Measurements from ENCODE around the gene CARS2.

Gene CARS2

GRCh38 chr13:110615322-110616102, 90.4 kb downstream of the CARS2 start, which contains the start of gene NAXD:
Gene NAXD, plus strand, starts transcription at chr13:110615545. Its CDS starts 57 bp downstream, at chr13:110615602.
- peak within 1 kb of the TSS; percentile 70 for H2BK5ac ChIP-seq (ENCODE audit: low read depth, low read length, poor library complexity)
- H2AK5ac ChIP-seq (ENCODE audit: low read length), result peak within 1 kb of the TSS; percentile 96
- H3K4me1 ChIP-seq (ENCODE audit: control insufficient read depth in 1 of 2, insufficient read depth in 2 of 2, low read length in 2 of 2), result peaks cover 12 to 15% of the 10 kb centered on the region in 2 experiments
- peak within 1 kb of the TSS; percentile 87 for H4K91ac ChIP-seq (ENCODE audit: low read depth, low read length)
- H3K4ac ChIP-seq (ENCODE audit: low read depth, low read length), result peak within 1 kb of the TSS; percentile 80
- peak within 1 kb of the TSS; percentile 99 for H4K8ac ChIP-seq (ENCODE audit: low read depth, low read length)
- peak within 1 kb of the TSS; percentile 79 for H2BK120ac ChIP-seq (ENCODE audit: insufficient read depth, low read length, poor library complexity)
- H3K36me3 ChIP-seq (ENCODE audit: control insufficient read depth in 1 of 2, insufficient read depth in 2 of 2, low read length in 2 of 2), result peaks cover 0 to 4% of the 10 kb centered on the region in 2 experiments
- no peak within 1 kb of the TSS for H3K23ac ChIP-seq (ENCODE audit: low read length)
- peak within 1 kb of the TSS; percentile 96 for H3K14ac ChIP-seq (ENCODE audit: low read length)
- H2BK12ac ChIP-seq (ENCODE audit: low read length), result peak within 1 kb of the TSS; percentile 69
- H3K27ac ChIP-seq (ENCODE audit: low read depth, low read length), result peak within 1 kb of the TSS; percentile 76
- peak within 1 kb of the TSS; percentile 97 for H3K4me3 ChIP-seq (ENCODE audit: low read depth, low read length)
- peak within 1 kb of the TSS; percentile 87 for H2AFZ ChIP-seq (ENCODE audit: insufficient read depth, low read length, poor library complexity)
- peaks cover 19% of the 10 kb centered on the region for H3K79me2 ChIP-seq (ENCODE audit: control insufficient read depth, insufficient read depth, low read length, poor library complexity)
- peak within 1 kb of the TSS; percentile 94 for H3K18ac ChIP-seq (ENCODE audit: low read length)
- peak within 1 kb of the TSS; percentile 89 for H3K9ac ChIP-seq (ENCODE audit: low read length)
- peaks cover 13% of the 10 kb centered on the region for H3K79me1 ChIP-seq (ENCODE audit: low read length)
- no peaks in the 10 kb centered on the region for H3K27me3 ChIP-seq (ENCODE audit: insufficient read depth, low read length)
- peaks cover 5% of the 10 kb centered on the region for H3K9me3 ChIP-seq (ENCODE audit: insufficient read depth, low read depth, low read length)
- WGBS (ENCODE audit: extremely low coverage, insufficient coverage, insufficient read length), result no CpG with 5 or more reads among the region's 95 CpGs
- peak within 1 kb of the TSS; percentile 97 for H4K12ac ChIP-seq (ENCODE audit: low read depth, low read length)
- H3K4me2 ChIP-seq (ENCODE audit: low read length), result peak within 1 kb of the TSS; percentile 90
- DNase-seq, result peak; percentile 90 to 91

DNA sequence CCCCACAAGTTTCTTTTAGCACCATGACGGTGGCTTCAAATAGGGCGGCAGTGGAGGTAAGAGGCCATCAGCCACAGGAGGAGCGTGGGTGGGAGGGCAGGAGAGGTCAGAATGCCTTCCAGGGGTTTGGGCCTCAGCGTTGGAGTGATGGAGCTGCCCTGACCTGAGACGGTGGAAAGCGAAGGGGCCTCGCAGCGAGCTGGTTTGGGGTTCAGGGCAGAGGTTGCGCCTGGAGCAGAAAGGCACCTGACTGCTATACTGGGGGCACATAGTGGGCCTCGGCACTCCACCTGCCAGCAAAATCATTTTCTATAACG, 91.0 kb downstream of the CARS2 start:
- H3K4me3 ChIP-seq (ENCODE audit: low read depth, low read length), result peak overlapping the region; percentile 38
- H3K79me2 ChIP-seq (ENCODE audit: control insufficient read depth, insufficient read depth, low read length, poor library complexity), result peaks cover 17% of the 10 kb centered on the region
- no peak overlapping the region for H3K27ac ChIP-seq (ENCODE audit: low read depth, low read length)
- peaks cover 18% of the 10 kb centered on the region for H3K79me1 ChIP-seq (ENCODE audit: low read length)
- no CpG with 5 or more reads among the region's 11 CpGs for WGBS (ENCODE audit: extremely low coverage, insufficient coverage, insufficient read length)
- H3K27me3 ChIP-seq (ENCODE audit: insufficient read depth, low read length), result no peaks in the 10 kb centered on the region
- no peak for DNase-seq
- H2AK5ac ChIP-seq (ENCODE audit: low read length), result peak overlapping the region; percentile 96
- peak overlapping the region; percentile 99 for H4K8ac ChIP-seq (ENCODE audit: low read depth, low read length)
- H3K18ac ChIP-seq (ENCODE audit: low read length), result peak overlapping the region; percentile 82
- H2BK120ac ChIP-seq (ENCODE audit: insufficient read depth, low read length, poor library complexity), result peak overlapping the region; percentile 70
- H3K9me3 ChIP-seq (ENCODE audit: insufficient read depth, low read depth, low read length), result peaks cover 5% of the 10 kb centered on the region
- peak overlapping the region; percentile 76 for H3K14ac ChIP-seq (ENCODE audit: low read length)
- H2BK12ac ChIP-seq (ENCODE audit: low read length), result peak overlapping the region; percentile 69
- no peak overlapping the region for H3K23ac ChIP-seq (ENCODE audit: low read length)
- peak overlapping the region; percentile 97 for H4K12ac ChIP-seq (ENCODE audit: low read depth, low read length)
- peak overlapping the region; percentile 87 for H4K91ac ChIP-seq (ENCODE audit: low read depth, low read length)
- peak overlapping the region; percentile 43 for H2BK5ac ChIP-seq (ENCODE audit: low read depth, low read length, poor library complexity)
- H3K4me2 ChIP-seq (ENCODE audit: low read length), result peak overlapping the region; percentile 90
- H2AFZ ChIP-seq (ENCODE audit: insufficient read depth, low read length, poor library complexity), result peak overlapping the region; percentile 87
- H3K4ac ChIP-seq (ENCODE audit: low read depth, low read length), result peak overlapping the region; percentile 80
- peak overlapping the region; percentile 3 for H3K9ac ChIP-seq (ENCODE audit: low read length)
- peaks cover 16 to 20% of the 10 kb centered on the region in 2 experiments for H3K4me1 ChIP-seq (ENCODE audit: control insufficient read depth in 1 of 2, insufficient read depth in 2 of 2, low read length in 2 of 2)
- H3K36me3 ChIP-seq (ENCODE audit: control insufficient read depth in 1 of 2, insufficient read depth in 2 of 2, low read length in 2 of 2), result peaks cover 0 to 4% of the 10 kb centered on the region in 2 experiments

GRCh38 chr13:110610955-110611595, 94.8 kb downstream of the CARS2 start:
- no peak overlapping the region for H3K27ac ChIP-seq (ENCODE audit: low read depth, low read length)
- peaks cover 15% of the 10 kb centered on the region in 2 experiments for H3K4me1 ChIP-seq (ENCODE audit: control insufficient read depth in 1 of 2, insufficient read depth in 2 of 2, low read length in 2 of 2)
- H3K14ac ChIP-seq (ENCODE audit: low read length), result no peak overlapping the region
- peak overlapping the region; percentile 3 for H2BK120ac ChIP-seq (ENCODE audit: insufficient read depth, low read length, poor library complexity)
- no peaks in the 10 kb centered on the region for H3K27me3 ChIP-seq (ENCODE audit: insufficient read depth, low read length)
- no peak overlapping the region for H2AFZ ChIP-seq (ENCODE audit: insufficient read depth, low read length, poor library complexity)
- H2BK12ac ChIP-seq (ENCODE audit: low read length), result peak overlapping the region; percentile 4
- H4K8ac ChIP-seq (ENCODE audit: low read depth, low read length), result no peak overlapping the region
- H3K9ac ChIP-seq (ENCODE audit: low read length), result no peak overlapping the region
- no peak overlapping the region for H3K4ac ChIP-seq (ENCODE audit: low read depth, low read length)
- H3K36me3 ChIP-seq (ENCODE audit: control insufficient read depth in 1 of 2, insufficient read depth in 2 of 2, low read length in 2 of 2), result peaks cover 0 to 2% of the 10 kb centered on the region in 2 experiments
- H2BK5ac ChIP-seq (ENCODE audit: low read depth, low read length, poor library complexity), result no peak overlapping the region
- no peak overlapping the region for H3K4me3 ChIP-seq (ENCODE audit: low read depth, low read length)
- H3K9me3 ChIP-seq (ENCODE audit: insufficient read depth, low read depth, low read length), result peaks cover 5% of the 10 kb centered on the region
- peak in 1 of 2 donors; percentile 65 for DNase-seq
- peak overlapping the region; percentile 84 for H4K91ac ChIP-seq (ENCODE audit: low read depth, low read length)
- no peak overlapping the region for H4K12ac ChIP-seq (ENCODE audit: low read depth, low read length)
- H3K4me2 ChIP-seq (ENCODE audit: low read length), result no peak overlapping the region
- peaks cover 19% of the 10 kb centered on the region for H3K79me1 ChIP-seq (ENCODE audit: low read length)
- H2AK5ac ChIP-seq (ENCODE audit: low read length), result no peak overlapping the region
- H3K18ac ChIP-seq (ENCODE audit: low read length), result no peak overlapping the region
- no peak overlapping the region for H3K23ac ChIP-seq (ENCODE audit: low read length)
- WGBS (ENCODE audit: extremely low coverage, insufficient coverage, insufficient read length), result no CpG with 5 or more reads among the region's 12 CpGs
- peaks cover 7% of the 10 kb centered on the region for H3K79me2 ChIP-seq (ENCODE audit: control insufficient read depth, insufficient read depth, low read length, poor library complexity)

DNA sequence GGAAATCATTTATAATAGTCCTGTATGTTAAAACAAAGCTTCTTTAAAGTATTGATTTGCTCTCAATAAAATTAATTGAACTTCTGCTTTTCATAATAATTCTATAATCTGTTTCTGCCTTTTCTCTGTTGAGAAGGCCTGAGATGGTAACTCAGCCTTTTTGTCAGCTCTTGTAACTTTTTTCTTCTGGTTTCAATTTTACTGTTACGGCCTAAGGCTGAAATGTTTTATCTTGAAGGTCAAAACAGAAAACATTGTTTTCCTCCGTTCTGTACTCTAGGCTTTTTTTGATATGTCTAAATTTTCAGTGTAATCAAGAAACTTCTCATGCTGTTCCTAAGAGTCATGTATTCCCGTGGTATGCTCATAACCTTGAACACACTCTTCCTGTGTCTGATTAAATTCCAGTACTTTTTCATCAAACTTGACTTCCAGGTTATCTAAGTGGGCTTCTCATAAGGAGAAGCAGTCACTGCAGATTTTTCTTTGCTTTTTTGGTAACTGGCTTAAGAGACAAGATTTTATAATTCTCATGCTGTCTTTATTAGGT, 98.2 kb downstream of the CARS2 start:
- Histone ChIP-seq H3K9ac (ENCODE audit: low read length) (no peak overlapping the region), H4K91ac (ENCODE audit: low read depth, low read length) (no peak overlapping the region), H3K4me1 (ENCODE audit: control insufficient read depth in 1 of 2, insufficient read depth in 2 of 2, low read length in 2 of 2) (peaks cover 10 to 11% of the 10 kb centered on the region in 2 experiments), H3K27ac (ENCODE audit: low read depth, low read length) (no peak overlapping the region), H3K4ac (ENCODE audit: low read depth, low read length) (no peak overlapping the region), H3K27me3 (ENCODE audit: insufficient read depth, low read length) (no peaks in the 10 kb centered on the region), H3K23ac (ENCODE audit: low read length) (no peak overlapping the region), H2BK120ac (ENCODE audit: insufficient read depth, low read length, poor library complexity) (no peak overlapping the region), H3K36me3 (ENCODE audit: control insufficient read depth in 1 of 2, insufficient read depth in 2 of 2, low read length in 2 of 2) (peaks cover 0 to 2% of the 10 kb centered on the region in 2 experiments), H2BK12ac (ENCODE audit: low read length) (no peak overlapping the region), H3K9me3 (ENCODE audit: insufficient read depth, low read depth, low read length) (no peaks in the 10 kb centered on the region), H2AK5ac (ENCODE audit: low read length) (no peak overlapping the region), H3K4me2 (ENCODE audit: low read length) (no peak overlapping the region), H2BK5ac (ENCODE audit: low read depth, low read length, poor library complexity) (no peak overlapping the region), H3K79me1 (ENCODE audit: low read length) (peaks cover 7% of the 10 kb centered on the region), H2AFZ (ENCODE audit: insufficient read depth, low read length, poor library complexity) (no peak overlapping the region), H3K14ac (ENCODE audit: low read length) (no peak overlapping the region), H3K18ac (ENCODE audit: low read length) (no peak overlapping the region), H4K12ac (ENCODE audit: low read depth, low read length) (no peak overlapping the region), H3K4me3 (ENCODE audit: low read depth, low read length) (no peak overlapping the region), H4K8ac (ENCODE audit: low read depth, low read length) (no peak overlapping the region), H3K79me2 (ENCODE audit: control insufficient read depth, insufficient read depth, low read length, poor library complexity) (no peaks in the 10 kb centered on the region)
- DNase-seq, result no peak
- WGBS (ENCODE audit: extremely low coverage, insufficient coverage, insufficient read length), result no CpG with 5 or more reads among the region's 3 CpGs

Data from trophoblast cell (in vitro differentiated cells and primary cell).